GM19043 (cell line): ENCODE measurements around the gene PARD3B.

Experiments used
- ATAC-seq: cut with Tn5 transposase; IDR thresholded peaks from one replicate; pipeline ENCODE4 v1.9.1; 2021; ENCODE audit warnings: low read depth; ENCODE audit not compliant: unreplicated experiment

Gene PARD3B

GRCh38 chr2:205500065-205500464 lies 954.8 kb downstream of the PARD3B start:
- no peak for ATAC-seq

GRCh38 chr2:205500951-205501350 lies 955.7 kb downstream of the PARD3B start:
- ATAC-seq = no peak

GRCh38 chr2:205501826-205502225 lies 956.6 kb downstream of the PARD3B start:
- no peak for ATAC-seq

GRCh38 chr2:205505371-205505770 lies 960.1 kb downstream of the PARD3B start:
- no peak for ATAC-seq

DNA sequence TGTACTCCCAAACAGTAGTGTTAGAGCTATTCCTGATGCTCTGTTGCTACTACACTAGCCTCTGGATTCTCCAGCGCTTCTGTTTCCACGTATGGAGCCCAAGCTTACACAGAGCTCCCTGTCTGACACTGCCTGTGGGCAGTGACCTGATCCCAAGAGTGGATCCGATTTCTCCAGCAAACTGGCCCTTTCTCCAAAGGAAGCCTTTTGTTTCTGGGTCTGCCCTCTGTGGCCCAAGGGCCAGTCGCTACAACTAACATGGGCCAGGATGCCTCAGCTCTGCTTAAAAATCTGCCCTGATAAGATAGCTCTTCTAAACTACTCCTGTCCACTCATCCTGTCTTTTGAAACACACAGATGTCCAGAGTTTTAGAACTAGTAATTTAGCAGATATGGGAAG lies 964.4 kb downstream of the PARD3B start:
- no peak for ATAC-seq

GRCh38 chr2:205510345-205510744 lies 965.1 kb downstream of the PARD3B start:
- ATAC-seq = no peak

DNA sequence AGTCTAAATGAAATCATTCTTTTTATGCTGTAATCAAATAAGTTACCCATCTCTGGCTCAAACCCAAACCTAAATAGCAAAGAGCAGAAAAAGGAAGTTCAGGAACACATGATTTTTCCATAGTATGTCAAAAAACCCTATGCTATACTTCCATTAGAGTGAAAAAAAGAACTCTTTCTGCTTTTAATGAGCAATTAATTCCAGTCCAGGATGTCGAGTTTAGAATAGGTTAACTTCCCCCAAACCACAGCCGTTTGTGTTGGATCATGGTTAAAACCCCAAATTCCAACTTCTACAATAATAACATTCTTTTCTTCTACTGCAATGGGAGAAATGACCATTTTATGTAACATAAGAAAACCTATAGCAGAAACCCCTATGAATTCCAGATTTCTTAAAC lies 965.9 kb downstream of the PARD3B start:
- no peak for ATAC-seq

GRCh38 chr2:205511641-205512040 lies 966.4 kb downstream of the PARD3B start:
- ATAC-seq = no peak

- no peak for ATAC-seq
Observed at GRCh38 chr2:205520311-205520710, 975.0 kb downstream of the PARD3B start.

- ATAC-seq = no peak
Observed at GRCh38 chr2:205524656-205525055, 979.4 kb downstream of the PARD3B start.

DNA sequence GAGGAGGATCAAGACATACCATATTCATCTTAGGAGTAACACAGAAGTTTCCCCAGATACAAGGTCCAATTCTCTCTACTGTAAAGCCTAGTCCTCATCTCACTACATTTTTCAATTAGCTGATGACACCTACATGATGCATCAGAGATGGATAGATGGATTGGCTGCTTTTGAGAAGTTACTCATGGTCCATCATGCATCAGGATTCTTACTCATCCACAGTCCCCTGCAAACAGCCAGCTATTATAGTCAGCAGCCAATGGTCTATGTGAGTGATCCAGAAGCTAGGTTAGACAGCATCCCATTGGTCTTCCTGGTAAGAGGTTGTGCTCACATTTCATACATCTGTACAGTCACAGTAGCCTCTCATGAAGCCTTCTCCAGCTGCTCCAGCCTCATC lies 982.5 kb downstream of the PARD3B start:
- no peak for ATAC-seq

GRCh38 chr2:205531072-205531471 lies 985.8 kb downstream of the PARD3B start:
- ATAC-seq = no peak

- no peak for ATAC-seq
Observed at GRCh38 chr2:205531489-205532148, 986.3 kb downstream of the PARD3B start.

- no peak for ATAC-seq
Observed at GRCh38 chr2:205535001-205535400, 989.7 kb downstream of the PARD3B start.

GRCh38 chr2:205539603-205540002 lies 994.3 kb downstream of the PARD3B start:
- no peak for ATAC-seq

DNA sequence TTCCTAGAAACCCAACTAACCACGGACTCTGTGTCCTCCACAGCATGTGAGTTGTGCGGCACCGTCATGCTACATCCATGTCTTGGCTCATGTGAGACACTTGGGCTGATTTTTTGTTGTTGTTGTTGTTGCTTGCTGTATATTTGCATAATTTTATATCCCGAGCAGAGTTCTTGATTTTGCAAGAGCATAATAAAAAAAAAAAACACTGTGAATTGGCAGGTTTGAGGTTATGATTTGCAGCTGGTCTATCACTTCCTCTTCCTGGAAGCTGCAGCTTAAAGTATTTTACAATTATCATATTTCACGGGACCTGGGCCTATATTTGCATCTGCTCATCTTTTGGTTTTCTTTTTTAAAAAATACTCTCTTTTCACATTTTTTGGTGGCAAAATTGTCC lies 994.8 kb downstream of the PARD3B start:
- ATAC-seq = no peak

DNA sequence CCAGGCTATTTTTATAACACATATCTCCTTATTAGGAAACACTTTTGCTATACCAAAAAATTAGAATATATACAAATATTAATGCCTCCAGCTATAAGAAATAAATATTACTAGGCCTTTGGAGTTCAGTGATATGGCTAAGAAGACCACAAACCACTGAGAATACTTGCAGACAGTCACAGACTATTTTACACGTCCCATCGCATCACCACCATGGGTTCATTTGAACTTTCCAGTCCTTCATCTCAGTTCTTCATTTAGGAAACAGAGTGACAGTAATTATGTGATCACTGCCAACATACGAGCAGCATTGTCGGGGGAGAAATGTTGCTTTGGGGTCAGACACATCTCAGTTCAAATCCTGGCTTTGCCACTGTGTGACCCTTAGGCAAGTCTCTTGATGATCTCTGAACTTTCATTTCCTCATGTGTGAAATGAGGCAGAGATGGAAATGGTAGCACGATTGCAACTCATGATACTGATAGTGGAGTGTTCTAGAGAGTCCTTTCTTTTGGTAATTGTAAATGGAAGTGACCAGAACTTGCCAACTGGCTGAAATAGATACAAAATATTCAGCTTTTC lies 998.1 kb downstream of the PARD3B start:
- ATAC-seq = no peak

DNA sequence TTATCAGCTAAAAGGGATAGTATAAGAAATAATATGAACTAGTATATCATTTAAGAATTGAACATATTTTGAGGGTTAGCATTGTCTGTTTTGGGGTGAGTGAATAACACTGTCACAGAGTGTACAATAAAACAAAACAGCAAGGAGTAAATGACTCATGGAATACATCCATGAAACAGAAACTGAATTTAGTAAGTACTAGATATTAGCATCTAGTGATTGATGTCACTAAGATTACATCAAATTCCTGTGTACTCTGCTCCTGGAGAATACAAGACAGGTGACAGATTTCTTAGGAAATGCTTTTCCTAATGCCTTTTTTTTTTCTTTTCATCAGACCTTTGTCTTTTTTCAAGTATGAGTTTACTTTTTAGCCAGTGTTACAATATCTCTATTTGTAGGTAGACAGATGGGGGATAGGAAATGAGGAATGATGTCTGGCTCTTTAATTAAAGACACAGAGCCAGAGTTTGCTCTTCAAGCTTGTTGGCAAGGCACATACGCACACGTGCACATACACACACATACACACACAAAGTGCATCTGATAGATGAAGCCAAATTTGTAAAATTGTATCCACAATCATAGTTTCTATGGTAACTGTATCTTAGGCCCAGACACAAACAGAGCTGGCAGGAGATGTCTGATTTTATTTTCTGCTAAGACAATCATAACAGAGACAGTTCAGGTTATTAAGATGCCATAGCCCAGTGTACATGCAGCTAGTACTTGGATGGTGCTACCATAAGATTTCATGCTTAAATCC lies 998.8 kb downstream of the PARD3B start:
- ATAC-seq = no peak

- no peak for ATAC-seq
Observed at GRCh38 chr2:205545971-205546816, 1000.9 kb downstream of the PARD3B start.

- ATAC-seq = no peak
Observed at GRCh38 chr2:205555566-205556230, 1010.4 kb downstream of the PARD3B start.
